ENCODE measurements around the gene DCTPP1. TPM values are rescaled to one million over a fixed set of nuclear protein-coding genes. Genes with fewer than 3 reads are reported as not detected.

DCTPP1 gene
- total RNA-seq, 1 donor, result 13.8 TPM

DNA sequence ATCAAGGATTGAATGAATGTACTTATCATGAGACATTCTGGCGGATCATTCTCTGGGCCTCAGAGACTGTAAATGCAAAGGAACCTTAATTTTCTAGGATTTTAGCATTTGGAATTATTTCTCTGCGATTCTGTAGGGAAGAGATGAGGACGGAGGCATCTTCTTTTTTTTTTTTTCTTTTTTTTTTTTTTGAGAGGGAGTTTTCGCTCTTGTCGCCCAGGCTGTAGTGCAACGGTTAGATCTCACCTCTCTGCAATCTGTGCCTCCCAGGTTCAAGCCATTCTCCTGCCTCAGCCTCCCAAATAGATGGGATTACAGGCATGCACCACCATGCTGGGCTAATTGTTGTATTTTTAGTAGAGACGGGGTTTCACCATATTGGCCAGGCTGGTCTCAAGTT lies 44.9 kb upstream of the DCTPP1 start:
- Histone ChIP-seq H3K9me3 (ENCODE audit: low read depth, low read length) (no peaks in the 10 kb centered on the region), H3K36me3 (ENCODE audit: insufficient read depth, low read length) (no peaks in the 10 kb centered on the region), H3K79me2 (ENCODE audit: insufficient read depth, low read length) (no peaks in the 10 kb centered on the region), H3K4me2 (ENCODE audit: insufficient read depth, low read length) (no peak overlapping the region), H3K4me1 (ENCODE audit: insufficient read depth, low read length) (no peaks in the 10 kb centered on the region), H3K4me3 (ENCODE audit: insufficient read depth, low read length) (no peak overlapping the region), H3K27ac (ENCODE audit: low read depth, low read length) (no peak overlapping the region), H4K20me1 (ENCODE audit: insufficient read depth, low read length) (no peaks in the 10 kb centered on the region), H3K27me3 (ENCODE audit: insufficient read depth, low read length) (peaks cover 29% of the 10 kb centered on the region), H2AFZ (ENCODE audit: low read length) (no peak overlapping the region)
- DNase-seq (ENCODE audit: insufficient read length, low spot score, missing footprints), result no peak
- TF ChIP-seq, protein P1, sequence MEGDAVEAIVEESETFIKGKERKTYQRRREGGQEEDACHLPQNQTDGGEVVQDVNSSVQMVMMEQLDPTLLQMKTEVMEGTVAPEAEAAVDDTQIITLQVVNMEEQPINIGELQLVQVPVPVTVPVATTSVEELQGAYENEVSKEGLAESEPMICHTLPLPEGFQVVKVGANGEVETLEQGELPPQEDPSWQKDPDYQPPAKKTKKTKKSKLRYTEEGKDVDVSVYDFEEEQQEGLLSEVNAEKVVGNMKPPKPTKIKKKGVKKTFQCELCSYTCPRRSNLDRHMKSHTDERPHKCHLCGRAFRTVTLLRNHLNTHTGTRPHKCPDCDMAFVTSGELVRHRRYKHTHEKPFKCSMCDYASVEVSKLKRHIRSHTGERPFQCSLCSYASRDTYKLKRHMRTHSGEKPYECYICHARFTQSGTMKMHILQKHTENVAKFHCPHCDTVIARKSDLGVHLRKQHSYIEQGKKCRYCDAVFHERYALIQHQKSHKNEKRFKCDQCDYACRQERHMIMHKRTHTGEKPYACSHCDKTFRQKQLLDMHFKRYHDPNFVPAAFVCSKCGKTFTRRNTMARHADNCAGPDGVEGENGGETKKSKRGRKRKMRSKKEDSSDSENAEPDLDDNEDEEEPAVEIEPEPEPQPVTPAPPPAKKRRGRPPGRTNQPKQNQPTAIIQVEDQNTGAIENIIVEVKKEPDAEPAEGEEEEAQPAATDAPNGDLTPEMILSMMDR (IDR thresholded peaks at IDR 0.05; ENCODE audit: extremely low read depth, low read depth, low read length), result no peak

DNA sequence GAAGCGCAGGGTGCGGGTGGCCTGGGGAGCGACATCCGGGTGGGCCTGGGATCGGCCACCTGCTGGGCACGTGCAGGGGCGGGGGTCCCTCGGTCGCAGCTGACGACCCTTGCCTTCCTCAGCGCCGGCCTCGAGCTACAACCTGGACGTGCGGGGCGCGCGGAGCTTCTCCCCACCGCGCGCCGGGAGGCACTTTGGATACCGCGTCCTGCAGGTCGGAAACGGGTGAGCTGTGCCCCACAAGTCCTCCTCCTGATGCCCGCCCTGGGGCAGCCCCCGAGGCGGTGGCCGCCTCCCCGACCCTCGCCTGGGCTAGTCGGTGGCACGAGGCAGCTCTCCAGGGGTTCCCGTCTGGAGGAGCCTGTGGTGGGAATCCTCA lies 44.2 kb upstream of the DCTPP1 start:
- Histone ChIP-seq H3K4me2 (ENCODE audit: insufficient read depth, low read length) (no peak overlapping the region), H3K4me3 (ENCODE audit: insufficient read depth, low read length) (no peak overlapping the region), H3K27me3 (ENCODE audit: insufficient read depth, low read length) (peaks cover 29% of the 10 kb centered on the region), H3K4me1 (ENCODE audit: insufficient read depth, low read length) (no peaks in the 10 kb centered on the region), H4K20me1 (ENCODE audit: insufficient read depth, low read length) (no peaks in the 10 kb centered on the region), H3K9me3 (ENCODE audit: low read depth, low read length) (no peaks in the 10 kb centered on the region), H3K27ac (ENCODE audit: low read depth, low read length) (no peak overlapping the region), H3K36me3 (ENCODE audit: insufficient read depth, low read length) (no peaks in the 10 kb centered on the region), H2AFZ (ENCODE audit: low read length) (no peak overlapping the region), H3K79me2 (ENCODE audit: insufficient read depth, low read length) (no peaks in the 10 kb centered on the region)
- DNase-seq (ENCODE audit: insufficient read length, low spot score, missing footprints), result no peak
- TF ChIP-seq, protein P1 (IDR thresholded peaks at IDR 0.05; ENCODE audit: extremely low read depth, low read depth, low read length), result no peak

DNA sequence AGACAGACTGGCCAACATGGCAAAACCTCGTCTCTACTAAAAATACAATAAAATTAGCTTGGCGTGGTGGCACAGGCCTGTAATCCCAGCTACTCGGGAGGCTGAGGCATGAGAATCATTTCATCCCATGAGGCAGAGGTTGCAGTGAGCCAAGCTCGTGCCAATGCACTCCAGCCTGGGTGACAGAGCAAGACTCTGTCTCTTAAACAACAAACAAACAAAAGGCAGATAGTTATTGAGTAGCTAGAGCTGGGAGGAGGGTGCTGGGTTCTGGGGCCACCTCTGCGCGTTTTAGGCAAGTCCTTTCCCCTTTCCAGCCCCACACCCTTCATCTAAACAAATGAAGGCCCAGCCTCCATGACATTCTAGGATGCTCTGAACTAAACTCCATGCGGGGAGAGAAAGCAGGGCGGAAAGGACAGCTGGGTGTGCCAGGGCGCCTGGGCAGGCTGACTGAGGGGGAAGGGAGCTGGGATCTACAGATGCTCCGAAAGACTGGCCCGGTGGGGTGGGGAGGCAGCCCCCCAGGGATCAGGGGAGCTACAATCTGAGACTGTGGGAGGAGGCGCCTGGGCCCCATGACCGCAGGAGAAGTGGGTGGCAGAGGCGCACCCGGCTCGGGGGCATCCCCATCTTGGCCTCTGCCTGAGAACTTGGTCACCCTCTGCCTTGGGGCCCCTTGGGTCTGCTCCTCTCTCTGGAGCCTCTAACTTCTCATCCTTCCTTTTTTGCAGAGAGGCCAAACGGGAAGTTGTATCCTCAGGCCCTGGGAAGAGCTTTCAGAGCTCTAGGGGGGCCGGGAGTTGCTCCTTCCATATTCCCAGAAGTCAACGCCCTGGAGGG lies 43.6 kb upstream of the DCTPP1 start:
- no peaks in the 10 kb centered on the region for H4K20me1 ChIP-seq (ENCODE audit: insufficient read depth, low read length)
- no peak overlapping the region for H3K4me2 ChIP-seq (ENCODE audit: insufficient read depth, low read length)
- H3K79me2 ChIP-seq (ENCODE audit: insufficient read depth, low read length), result no peaks in the 10 kb centered on the region
- H3K27ac ChIP-seq (ENCODE audit: low read depth, low read length), result no peak overlapping the region
- H3K27me3 ChIP-seq (ENCODE audit: insufficient read depth, low read length), result peaks cover 29% of the 10 kb centered on the region
- no peaks in the 10 kb centered on the region for H3K4me1 ChIP-seq (ENCODE audit: insufficient read depth, low read length)
- no peak overlapping the region for H2AFZ ChIP-seq (ENCODE audit: low read length)
- no peak for DNase-seq (ENCODE audit: insufficient read length, low spot score, missing footprints)
- no peaks in the 10 kb centered on the region for H3K9me3 ChIP-seq (ENCODE audit: low read depth, low read length)
- TF ChIP-seq, protein P1 (IDR thresholded peaks at IDR 0.05; ENCODE audit: extremely low read depth, low read depth, low read length), result no peak
- no peak overlapping the region for H3K4me3 ChIP-seq (ENCODE audit: insufficient read depth, low read length)
- no peaks in the 10 kb centered on the region for H3K36me3 ChIP-seq (ENCODE audit: insufficient read depth, low read length)

DNA sequence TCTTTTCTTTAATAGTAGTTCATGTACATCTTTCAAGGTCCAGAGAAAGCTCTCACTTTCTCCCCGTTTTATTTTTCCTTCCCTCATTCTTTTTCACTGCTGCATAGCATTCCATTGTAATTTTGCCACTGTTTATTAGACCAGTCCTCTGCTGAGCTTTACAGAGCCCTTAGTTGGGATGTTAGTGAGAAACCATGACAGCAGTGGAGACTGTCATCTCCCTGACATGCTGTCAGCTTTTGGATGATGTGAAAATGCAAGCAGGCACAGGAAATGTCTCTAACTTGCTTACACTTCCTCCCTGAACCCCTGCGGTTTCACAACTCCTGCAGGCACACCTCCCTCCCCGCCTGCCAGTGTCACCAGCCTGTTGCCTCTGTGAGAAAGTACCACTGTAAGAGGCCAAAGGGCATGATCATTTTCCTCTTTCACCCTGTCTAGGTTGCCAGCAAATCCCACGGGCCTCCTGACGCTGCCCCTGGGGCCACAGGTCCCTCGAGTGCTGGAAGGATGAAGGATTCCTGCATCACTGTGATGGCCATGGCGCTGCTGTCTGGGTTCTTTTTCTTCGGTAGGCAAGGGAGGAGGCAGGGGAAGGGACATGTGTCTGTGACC lies 42.6 kb upstream of the DCTPP1 start, which contains the start of gene ITGAL:
TSS of gene ITGAL (plus strand) at position 415 of the 615 bp plus-strand sequence. CDS start at position 511, 96 bp downstream.
- H2AFZ ChIP-seq (ENCODE audit: low read length), result no peak within 1 kb of the TSS
- no peaks in the 10 kb centered on the region for H3K36me3 ChIP-seq (ENCODE audit: insufficient read depth, low read length)
- H4K20me1 ChIP-seq (ENCODE audit: insufficient read depth, low read length), result no peaks in the 10 kb centered on the region
- no peak within 1 kb of the TSS for H3K4me2 ChIP-seq (ENCODE audit: insufficient read depth, low read length)
- no peaks in the 10 kb centered on the region for H3K9me3 ChIP-seq (ENCODE audit: low read depth, low read length)
- H3K4me3 ChIP-seq (ENCODE audit: insufficient read depth, low read length), result no peak within 1 kb of the TSS
- no peaks in the 10 kb centered on the region for H3K79me2 ChIP-seq (ENCODE audit: insufficient read depth, low read length)
- H3K27ac ChIP-seq (ENCODE audit: low read depth, low read length), result no peak within 1 kb of the TSS
- no peaks in the 10 kb centered on the region for H3K4me1 ChIP-seq (ENCODE audit: insufficient read depth, low read length)
- no peak for DNase-seq (ENCODE audit: insufficient read length, low spot score, missing footprints)
- peaks cover 29% of the 10 kb centered on the region for H3K27me3 ChIP-seq (ENCODE audit: insufficient read depth, low read length)
- TF ChIP-seq, protein P1 (IDR thresholded peaks at IDR 0.05; ENCODE audit: extremely low read depth, low read depth, low read length), result no peak
